GM12878 (cell line): ENCODE measurements around the gene VWA8. TPM values are rescaled to one million over a fixed set of nuclear protein-coding genes. Genes with fewer than 3 reads are reported as not detected.

Experiments
- ATAC-seq: fragments of 200-7000 bp; cut with Tn5 transposase; 3 replicates; pipeline ENCODE4 v1.9.1; 2020; ENCODE audit warnings: mild to moderate bottlenecking, moderate library complexity
- BruUV-seq: library from RNA; stranded (reverse); fragments of 400-500 nt; replicated peaks from 2 replicates; lab custom pipeline; 2021; lab: Mats Ljungman, UMichigan
- CTCF ChIA-PET: fragments of 300-600 bp; sonication (Branson Sonifier 250); formaldehyde crosslinking; extraction: SDS; loops from one replicate; lab custom pipeline; 2021; ENCODE audit warnings: inconsistent platforms; lab: Yijun Ruan, JAX
- POLR2A ChIA-PET: fragments of 350-600 bp; formaldehyde crosslinking; extraction: SDS; loops from one replicate; lab custom pipeline; 2021; ENCODE audit warnings: inconsistent platforms; lab: Charles Lee
- RAD21 ChIA-PET: fragments of 300-600 bp; sonication (Branson Sonifier 250); formaldehyde crosslinking; loops from one replicate; lab custom pipeline; 2023; ENCODE audit warnings: antibody characterized with exemption; ENCODE audit not compliant: unreplicated experiment; lab: Charles Lee
- SMC1A ChIA-PET: fragments of 300-600 bp; sonication (Branson Sonifier 250); formaldehyde crosslinking; loops from one replicate; lab custom pipeline; 2023; ENCODE audit not compliant: unreplicated experiment, uncharacterized antibody; lab: Charles Lee
- DNase-seq: peaks from one replicate; pipeline ENCODE4 v3.0.0-alpha.2; 2011; ENCODE audit warnings: low read depth, low spot score
- FAIRE-seq: peaks from 3 replicates; lab custom pipeline; 2011; peaks lifted over from hg19 to GRCh38; lab: Jason Lieb, UNC
- H2AFZ ChIP-seq: 2 replicates; pipeline ENCODE4 v1.6.0; 2011; ENCODE audit warnings: low read depth, low read length, control low read depth; ENCODE audit not compliant: control insufficient read depth
- H3K27ac ChIP-seq: 2 replicates; pipeline ENCODE4 v1.5.1; 2011; ENCODE audit warnings: control low read depth; ENCODE audit not compliant: control insufficient read depth, insufficient read depth
- H3K27me3 ChIP-seq, 2 experiments: replicated peaks in 1 of 2; 2 replicates each; pipeline versions ENCODE4 v1.6.0 to v1.6.1; 2011; ENCODE audit warnings: low read length in 1 of 2; ENCODE audit not compliant: control insufficient read depth in 2 of 2, insufficient read depth in 2 of 2
- H3K36me3 ChIP-seq, 2 experiments: 2 replicates each; pipeline ENCODE4 v1.5.1; 2011; ENCODE audit warnings: low read length in 1 of 2; ENCODE audit not compliant: control insufficient read depth in 2 of 2, insufficient read depth in 2 of 2
- H3K4me1 ChIP-seq: 2 replicates; pipeline ENCODE4 v1.6.1; 2011; ENCODE audit warnings: mild to moderate bottlenecking, low read length, moderate library complexity, mixed read lengths; ENCODE audit not compliant: control insufficient read depth, insufficient read depth
- H3K4me2 ChIP-seq: 2 replicates; pipeline ENCODE4 v1.6.0; 2011; ENCODE audit warnings: control low read depth; ENCODE audit not compliant: control insufficient read depth, insufficient read depth
- H3K4me3 ChIP-seq: fragments of 200-600 bp; sonication (generic); 2 replicates; pipeline ENCODE4 v1.5.1; 2016
- H3K79me2 ChIP-seq: 2 replicates; pipeline ENCODE4 v1.6.0; 2011; ENCODE audit warnings: low read length; ENCODE audit not compliant: control insufficient read depth, insufficient read depth
- H3K9ac ChIP-seq: 2 replicates; pipeline ENCODE4 v1.8.0; 2011; ENCODE audit warnings: low read length, control low read depth, mixed read lengths; ENCODE audit not compliant: control insufficient read depth, insufficient read depth
- H3K9me3 ChIP-seq: replicated peaks from 3 replicates; pipeline ENCODE4 v1.5.1; 2011; ENCODE audit warnings: mild to moderate bottlenecking, low read length; ENCODE audit not compliant: control insufficient read depth, insufficient read depth
- H4K20me1 ChIP-seq: 2 replicates; pipeline ENCODE4 v1.6.0; 2011; ENCODE audit not compliant: control insufficient read depth, insufficient read depth
- ASH2L ChIP-seq: fragments of 300-600, 200-600 bp; sonication (generic); IDR thresholded peaks from 2 replicates; pipeline ENCODE4 v1.6.1; 2017; ENCODE audit warnings: low read depth, mild to moderate bottlenecking, borderline replicate concordance
- BHLHE40 ChIP-seq, 2 experiments: fragments of 450-650 bp in 1 of 2; IDR thresholded peaks; 2 replicates each; pipeline ENCODE4 v1.6.1; 2011 to 2017; ENCODE audit warnings: low read depth in 2 of 2, borderline replicate concordance in 1 of 2, improper control_type of control experiment in 1 of 2, low read length in 1 of 2, mild to moderate bottlenecking in 1 of 2
- BRCA1 ChIP-seq: IDR thresholded peaks from 2 replicates; pipeline ENCODE4 v1.6.1; 2011; ENCODE audit warnings: low read depth, low read length, improper control_type of control experiment
- CHD4 ChIP-seq: fragments of 200-600 bp; sonication (generic); IDR thresholded peaks from 2 replicates; pipeline ENCODE4 v1.6.1; 2016; ENCODE audit warnings: mild to moderate bottlenecking
- ESRRA ChIP-seq: IDR thresholded peaks from 2 replicates; pipeline ENCODE4 v1.6.1; 2012; ENCODE audit warnings: mild to moderate bottlenecking, low read length, improper control_type of control experiment
- IRF4 ChIP-seq: IDR thresholded peaks from 2 replicates; pipeline ENCODE4 v1.6.1; 2011; ENCODE audit warnings: low read depth, low read length
- MEF2B ChIP-seq: fragments of 450-650 bp; IDR thresholded peaks from 2 replicates; pipeline ENCODE4 v1.6.1; 2018; ENCODE audit warnings: mild to moderate bottlenecking, moderate library complexity; ENCODE audit not compliant: partially characterized antibody, poor library complexity, severe bottlenecking
- MYB ChIP-seq: fragments of 150-350 bp; IDR thresholded peaks from 2 replicates; pipeline ENCODE4 v1.6.1; 2014; ENCODE audit warnings: mild to moderate bottlenecking, low read depth, low read length, borderline replicate concordance
- NR2F1 ChIP-seq: fragments of 450-650 bp; conservative IDR thresholded peaks from 2 replicates; pipeline ENCODE4 v1.6.1; 2017; ENCODE audit warnings: mild to moderate bottlenecking
- RAD51 ChIP-seq: fragments of 450-650 bp; IDR thresholded peaks from 2 replicates; pipeline ENCODE4 v1.6.1; 2016; ENCODE audit warnings: moderate library complexity, mild to moderate bottlenecking, inconsistent platforms
- SIN3A ChIP-seq: IDR thresholded peaks from 2 replicates; pipeline ENCODE4 v1.6.1; 2012; ENCODE audit warnings: low read depth, low read length, improper control_type of control experiment
- SMAD1 ChIP-seq: fragments of 450-650 bp; IDR thresholded peaks from 2 replicates; pipeline ENCODE4 v1.6.1; 2018; ENCODE audit warnings: mild to moderate bottlenecking, low read depth; ENCODE audit not compliant: partially characterized antibody
- SMARCA5 ChIP-seq: fragments of 450-650 bp; IDR thresholded peaks from 2 replicates; pipeline ENCODE4 v1.6.1; 2017; ENCODE audit warnings: mild to moderate bottlenecking
- SP1 ChIP-seq: IDR thresholded peaks from one replicate; pipeline ENCODE4 v1.6.1; 2011; ENCODE audit warnings: low read depth, low read length
- SREBF1 ChIP-seq: IDR thresholded peaks from 2 replicates; pipeline ENCODE4 v1.6.1; 2012; ENCODE audit warnings: mild to moderate bottlenecking, low read length
- STAT1 ChIP-seq: fragments of 450-650 bp; conservative IDR thresholded peaks from 2 replicates; pipeline ENCODE4 v1.6.1; 2014; ENCODE audit warnings: antibody characterized with exemption, mild to moderate bottlenecking
- WGBS: methylation state at CpG from one replicate; pipeline ENCODE4 v1.1.6; 2016; ENCODE audit warnings: low lambda C conversion rate; ENCODE audit not compliant: insufficient replicate concordance, insufficient coverage; ENCODE audit errors: missing lambda C conversion rate; 5-methylcytosine and 5-hydroxymethylcytosine counted together
- in situ Hi-C: fragments of 300-500 bp; cut with MboI; formaldehyde crosslinking; loops from 9 replicates; pipeline ENCODE4 v1.14.3; 2018; ENCODE audit warnings: mixed read lengths
- intact Hi-C: fragments of 100-400 bp; cut with micrococcal nuclease; formaldehyde crosslinking; loops from one replicate; pipeline ENCODE4 v1.14.2; 2022; ENCODE audit not compliant: unreplicated experiment
- polyA plus RNA-seq, 11 experiments: library from polyadenylated mRNA; depleted of rRNA in 4 of 11; unstranded in 6 of 11; stranded (reverse) in 5 of 11; fragments of >200 nt; fragmentation: Nextera tagmentation in 4 of 11; fragmentation: Illumina TruSeq in 1 of 11; extraction: Ambion mirVana in 4 of 11; extraction: Trizol in 1 of 11; gene quantifications; 1 replicate in 1 of 11; 2 replicates in 10 of 11; pipeline versions ENCODE4 v1.2.1 to v1.2.3, GENCODE V29; 2011 to 2016; ENCODE audit warnings: inconsistent platforms in 2 of 11, missing spikeins in 2 of 11, low read depth in 1 of 11
- total RNA-seq, 4 experiments: library from RNA; depleted of rRNA in 3 of 4; stranded (reverse); fragments of >200 nt in 3 of 4; fragmentation: Illumina TruSeq in 1 of 4; extraction: Trizol in 1 of 4; gene quantifications; 2 replicates each; pipeline versions ENCODE4 v1.2.1 to v1.2.3, GENCODE V29; 2013 to 2021
- TF ChIP-seq, protein P1 (sequence below): IDR thresholded peaks from 2 replicates; pipeline ENCODE4 v1.6.1; 2011; ENCODE audit warnings: borderline replicate concordance, low read depth, mild to moderate bottlenecking, moderate library complexity, mixed read lengths, low read length; ENCODE audit not compliant: insufficient read depth; ENCODE audit errors: extremely low read length
- TF ChIP-seq, protein P2 (sequence below): IDR thresholded peaks from 2 replicates; pipeline ENCODE4 v1.6.1; 2011; ENCODE audit warnings: borderline replicate concordance, low read depth, mild to moderate bottlenecking, moderate library complexity, low read length; ENCODE audit not compliant: insufficient read depth, poor library complexity, severe bottlenecking
- TF ChIP-seq, protein P3 (sequence below): fragments of 450-650 bp; IDR thresholded peaks from 2 replicates; pipeline ENCODE4 v1.6.1; 2017; ENCODE audit warnings: antibody characterized with exemption, mild to moderate bottlenecking, moderate library complexity
- TF ChIP-seq, protein P4 (sequence below): IDR thresholded peaks from 2 replicates; pipeline ENCODE4 v1.6.1; 2011; ENCODE audit warnings: low read depth, low read length, improper control_type of control experiment, borderline replicate concordance

Gene VWA8
- total and polyA plus RNA-seq, 10 of the 15 experiments (the other 5 are each of a cell fraction or from before 2014, with no cell fraction given): 3.0 to 21.8 (median 13.5) TPM

DNA sequence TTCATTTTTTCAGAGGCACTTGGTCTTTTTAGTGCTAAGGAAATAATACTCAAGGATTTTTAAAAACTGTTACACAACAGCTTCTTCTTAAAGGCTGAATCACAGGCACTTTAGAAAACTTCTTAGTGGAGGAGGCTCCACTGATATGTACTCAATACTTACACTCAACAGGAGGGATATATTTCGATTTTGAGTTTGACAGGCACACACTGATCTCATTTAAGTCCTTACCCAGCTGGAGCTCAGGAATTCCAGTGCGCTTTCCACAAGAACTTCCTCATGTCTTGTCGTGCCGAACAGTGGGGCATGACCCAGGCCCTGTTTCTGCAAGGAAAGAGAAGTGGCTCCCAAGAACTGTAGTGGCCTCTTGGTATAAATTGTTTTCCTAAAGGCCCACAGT is 399.7 kb downstream of the VWA8 start:
- Histone ChIP-seq H3K27ac (no peak overlapping the region), H3K79me2 (no peaks in the 10 kb centered on the region), H2AFZ (no peak overlapping the region), H3K36me3 (no peaks in the 10 kb centered on the region), H3K4me1 (no peaks in the 10 kb centered on the region), H3K9me3 (no peaks in the 10 kb centered on the region), H3K4me3 (no peak overlapping the region), H3K27me3 (no peaks in the 10 kb centered on the region), H3K4me2 (no peak overlapping the region), H3K9ac (no peak overlapping the region), H4K20me1 (no peaks in the 10 kb centered on the region)
- ATAC-seq (no peak), FAIRE-seq (no peak), DNase-seq (no peak)
- BruUV-seq: no TSS peak
- TF ChIP-seq STAT1 (no peak), ASH2L (no peak), ESRRA (no peak), IRF4 (no peak), CHD4 (no peak), RAD51 (no peak), SP1 (no peak), SMARCA5 (no peak), NR2F1 (no peak), SREBF1 (no peak), BRCA1 (no peak), SMAD1 (no peak), BHLHE40 (IDR thresholded peaks at IDR 0.05; ENCODE audit: borderline replicate concordance in 1 of 2, low read depth in 2 of 2, low read length in 1 of 2) (no peak), MEF2B (no peak), SIN3A (no peak), MYB (no peak)
- TF ChIP-seq, protein P1, sequence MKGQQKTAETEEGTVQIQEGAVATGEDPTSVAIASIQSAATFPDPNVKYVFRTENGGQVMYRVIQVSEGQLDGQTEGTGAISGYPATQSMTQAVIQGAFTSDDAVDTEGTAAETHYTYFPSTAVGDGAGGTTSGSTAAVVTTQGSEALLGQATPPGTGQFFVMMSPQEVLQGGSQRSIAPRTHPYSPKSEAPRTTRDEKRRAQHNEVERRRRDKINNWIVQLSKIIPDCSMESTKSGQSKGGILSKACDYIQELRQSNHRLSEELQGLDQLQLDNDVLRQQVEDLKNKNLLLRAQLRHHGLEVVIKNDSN: no peak
- TF ChIP-seq, protein P2, sequence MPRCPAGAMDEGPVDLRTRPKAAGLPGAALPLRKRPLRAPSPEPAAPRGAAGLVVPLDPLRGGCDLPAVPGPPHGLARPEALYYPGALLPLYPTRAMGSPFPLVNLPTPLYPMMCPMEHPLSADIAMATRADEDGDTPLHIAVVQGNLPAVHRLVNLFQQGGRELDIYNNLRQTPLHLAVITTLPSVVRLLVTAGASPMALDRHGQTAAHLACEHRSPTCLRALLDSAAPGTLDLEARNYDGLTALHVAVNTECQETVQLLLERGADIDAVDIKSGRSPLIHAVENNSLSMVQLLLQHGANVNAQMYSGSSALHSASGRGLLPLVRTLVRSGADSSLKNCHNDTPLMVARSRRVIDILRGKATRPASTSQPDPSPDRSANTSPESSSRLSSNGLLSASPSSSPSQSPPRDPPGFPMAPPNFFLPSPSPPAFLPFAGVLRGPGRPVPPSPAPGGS: no peak
- TF ChIP-seq, protein P3, sequence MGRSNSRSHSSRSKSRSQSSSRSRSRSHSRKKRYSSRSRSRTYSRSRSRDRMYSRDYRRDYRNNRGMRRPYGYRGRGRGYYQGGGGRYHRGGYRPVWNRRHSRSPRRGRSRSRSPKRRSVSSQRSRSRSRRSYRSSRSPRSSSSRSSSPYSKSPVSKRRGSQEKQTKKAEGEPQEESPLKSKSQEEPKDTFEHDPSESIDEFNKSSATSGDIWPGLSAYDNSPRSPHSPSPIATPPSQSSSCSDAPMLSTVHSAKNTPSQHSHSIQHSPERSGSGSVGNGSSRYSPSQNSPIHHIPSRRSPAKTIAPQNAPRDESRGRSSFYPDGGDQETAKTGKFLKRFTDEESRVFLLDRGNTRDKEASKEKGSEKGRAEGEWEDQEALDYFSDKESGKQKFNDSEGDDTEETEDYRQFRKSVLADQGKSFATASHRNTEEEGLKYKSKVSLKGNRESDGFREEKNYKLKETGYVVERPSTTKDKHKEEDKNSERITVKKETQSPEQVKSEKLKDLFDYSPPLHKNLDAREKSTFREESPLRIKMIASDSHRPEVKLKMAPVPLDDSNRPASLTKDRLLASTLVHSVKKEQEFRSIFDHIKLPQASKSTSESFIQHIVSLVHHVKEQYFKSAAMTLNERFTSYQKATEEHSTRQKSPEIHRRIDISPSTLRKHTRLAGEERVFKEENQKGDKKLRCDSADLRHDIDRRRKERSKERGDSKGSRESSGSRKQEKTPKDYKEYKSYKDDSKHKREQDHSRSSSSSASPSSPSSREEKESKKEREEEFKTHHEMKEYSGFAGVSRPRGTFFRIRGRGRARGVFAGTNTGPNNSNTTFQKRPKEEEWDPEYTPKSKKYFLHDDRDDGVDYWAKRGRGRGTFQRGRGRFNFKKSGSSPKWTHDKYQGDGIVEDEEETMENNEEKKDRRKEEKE: no peak
- TF ChIP-seq, protein P4, sequence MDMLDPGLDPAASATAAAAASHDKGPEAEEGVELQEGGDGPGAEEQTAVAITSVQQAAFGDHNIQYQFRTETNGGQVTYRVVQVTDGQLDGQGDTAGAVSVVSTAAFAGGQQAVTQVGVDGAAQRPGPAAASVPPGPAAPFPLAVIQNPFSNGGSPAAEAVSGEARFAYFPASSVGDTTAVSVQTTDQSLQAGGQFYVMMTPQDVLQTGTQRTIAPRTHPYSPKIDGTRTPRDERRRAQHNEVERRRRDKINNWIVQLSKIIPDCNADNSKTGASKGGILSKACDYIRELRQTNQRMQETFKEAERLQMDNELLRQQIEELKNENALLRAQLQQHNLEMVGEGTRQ: no peak
- intact Hi-C loops (no loop called here), in situ Hi-C loops (no loop called here)
- ChIA-PET SMC1A (interaction anchor here (1.2 to 1.6 kb wide), 2 partner anchors 27 to 101 kb away, joined by 3 read pairs; no protein-coding TSS in a partner anchor), CTCF (interaction anchor here (1.2 kb wide), 1 partner anchor 92 kb away, joined by 3 read pairs; no protein-coding TSS in a partner anchor), POLR2A (interaction anchor here (0.6 to 1.0 kb wide), 3 partner anchors 9 to 340 kb away, joined by 3 to 4 read pairs (median 3); no protein-coding TSS in a partner anchor), RAD21 (no interaction called here)
- 78% methylated on average over 4 of the region's 4 CpGs for WGBS
